ENCODE measurements around the gene RDH5. TPM values are rescaled to one million over a fixed set of nuclear protein-coding genes. Genes with fewer than 3 reads are reported as not detected.

RDH5 gene
- total RNA-seq, 2 experiments from 2014 or later = 2.1 to 2.6 TPM

- peak overlapping the region; percentile 80 for H3K4me3 Mint-ChIP-seq
- CTCF ChIA-PET = interaction anchor here (3.3 kb wide), 1 partner anchor 30 kb away, joined by 10 read pairs; no protein-coding TSS in a partner anchor
- peaks cover 14% of the 10 kb centered on the region for H3K4me1 Mint-ChIP-seq (ENCODE audit: low read depth)
- no peaks in the 10 kb centered on the region for H3K9me3 Mint-ChIP-seq
- DNase-seq = no peak
- H3K36me3 Mint-ChIP-seq (ENCODE audit: low read depth) = no peaks in the 10 kb centered on the region
- intact Hi-C loops (cut with micrococcal nuclease) = no loop called here
- H3K27ac Mint-ChIP-seq = no peak overlapping the region
- peaks cover 25% of the 10 kb centered on the region for H3K27me3 Mint-ChIP-seq (ENCODE audit: low read depth)
Observed at GRCh38 chr12:55707219-55707671, 12.9 kb upstream of the RDH5 start.

- H3K27ac Mint-ChIP-seq = no peak within 1 kb of the TSS
- H3K27me3 Mint-ChIP-seq (ENCODE audit: low read depth) = peaks cover 25% of the 10 kb centered on the region
- intact Hi-C loops (cut with micrococcal nuclease) = no loop called here
- H3K4me3 Mint-ChIP-seq = peak within 1 kb of the TSS; percentile 80
- H3K36me3 Mint-ChIP-seq (ENCODE audit: low read depth) = no peaks in the 10 kb centered on the region
- CTCF ChIA-PET = interaction anchor here (3.3 kb wide), 1 partner anchor 30 kb away, joined by 10 read pairs; no protein-coding TSS in a partner anchor
- DNase-seq = peak; percentile 65
- H3K4me1 Mint-ChIP-seq (ENCODE audit: low read depth) = peaks cover 14% of the 10 kb centered on the region
- H3K9me3 Mint-ChIP-seq = no peaks in the 10 kb centered on the region
Observed at GRCh38 chr12:55707841-55708694, 12.1 kb upstream of the RDH5 start, which contains the start of gene ITGA7. Gene ITGA7, minus strand, starts transcription at chr12:55707904. Its CDS starts 222 bp downstream, at chr12:55707682.

GRCh38 chr12:55708695-55709233 lies 11.4 kb upstream of the RDH5 start:
- CTCF ChIA-PET = no interaction called here
- peak overlapping the region; percentile 80 for H3K4me3 Mint-ChIP-seq
- H3K9me3 Mint-ChIP-seq = no peaks in the 10 kb centered on the region
- no peak for DNase-seq
- peaks cover 14% of the 10 kb centered on the region for H3K4me1 Mint-ChIP-seq (ENCODE audit: low read depth)
- no peak overlapping the region for H3K27ac Mint-ChIP-seq
- H3K27me3 Mint-ChIP-seq (ENCODE audit: low read depth) = peaks cover 25% of the 10 kb centered on the region
- intact Hi-C loops (cut with micrococcal nuclease) = no loop called here
- H3K36me3 Mint-ChIP-seq (ENCODE audit: low read depth) = no peaks in the 10 kb centered on the region

- intact Hi-C loops (cut with micrococcal nuclease) = no loop called here
Observed at GRCh38 chr12:55711786-55712553, 8.2 kb upstream of the RDH5 start.

GRCh38 chr12:55712700-55713415 lies 7.3 kb upstream of the RDH5 start:
- no peak overlapping the region for H3K4me3 Mint-ChIP-seq
- CTCF ChIA-PET = interaction anchor here (1.0 to 1.3 kb wide), 2 partner anchors 17 to 25 kb away, joined by 3 to 5 read pairs; no protein-coding TSS in a partner anchor
- H3K9me3 Mint-ChIP-seq = no peaks in the 10 kb centered on the region
- no peak for DNase-seq
- H3K36me3 Mint-ChIP-seq (ENCODE audit: low read depth) = peaks cover 3% of the 10 kb centered on the region
- peaks cover 28% of the 10 kb centered on the region for H3K4me1 Mint-ChIP-seq (ENCODE audit: low read depth)
- intact Hi-C loops (cut with micrococcal nuclease) = no loop called here
- H3K27ac Mint-ChIP-seq = no peak overlapping the region
- H3K27me3 Mint-ChIP-seq (ENCODE audit: low read depth) = peaks cover 16% of the 10 kb centered on the region

More at GRCh38 chr12:55711786-55712553, 8.2 kb upstream of the RDH5 start:
- no peak for DNase-seq
- Mint-ChIP-seq H3K27ac (no peak overlapping the region), H3K27me3 (ENCODE audit: low read depth) (peaks cover 20% of the 10 kb centered on the region), H3K4me3 (no peak overlapping the region), H3K9me3 (no peaks in the 10 kb centered on the region), H3K36me3 (ENCODE audit: low read depth) (peaks cover 3% of the 10 kb centered on the region), H3K4me1 (ENCODE audit: low read depth) (peaks cover 24% of the 10 kb centered on the region)
- CTCF ChIA-PET = interaction anchor here (0.8 to 1.3 kb wide), 2 partner anchors 25 to 26 kb away, joined by 3 to 5 read pairs; no protein-coding TSS in a partner anchor

GRCh38 chr12:55713721-55714120 lies 6.5 kb upstream of the RDH5 start:
- no peak overlapping the region for H3K4me3 Mint-ChIP-seq
- peaks cover 3% of the 10 kb centered on the region for H3K36me3 Mint-ChIP-seq (ENCODE audit: low read depth)
- H3K27me3 Mint-ChIP-seq (ENCODE audit: low read depth) = peaks cover 9% of the 10 kb centered on the region
- no peak overlapping the region for H3K27ac Mint-ChIP-seq
- peaks cover 32% of the 10 kb centered on the region for H3K4me1 Mint-ChIP-seq (ENCODE audit: low read depth)
- CTCF ChIA-PET = no interaction called here
- no peak for DNase-seq
- no peaks in the 10 kb centered on the region for H3K9me3 Mint-ChIP-seq
- intact Hi-C loops (cut with micrococcal nuclease) = no loop called here

- H3K36me3 Mint-ChIP-seq (ENCODE audit: low read depth) = peaks cover 3% of the 10 kb centered on the region
- CTCF ChIA-PET = interaction anchor here (0.6 to 3.5 kb wide), 6 partner anchors 10 to 114 kb away, joined by 3 to 32 read pairs (median 4); no protein-coding TSS in a partner anchor
- DNase-seq = no peak
- peaks cover 28% of the 10 kb centered on the region for H3K4me1 Mint-ChIP-seq (ENCODE audit: low read depth)
- H3K27me3 Mint-ChIP-seq (ENCODE audit: low read depth) = peaks cover 3% of the 10 kb centered on the region
- H3K9me3 Mint-ChIP-seq = no peaks in the 10 kb centered on the region
- peak overlapping the region; percentile 91 for H3K27ac Mint-ChIP-seq
- peak overlapping the region; percentile 92 for H3K4me3 Mint-ChIP-seq
- intact Hi-C loops (cut with micrococcal nuclease) = loop anchor here (5.0 kb wide), 1 partner anchor 728 kb away; no protein-coding TSS in a partner anchor
Observed at GRCh38 chr12:55715169-55715764, 4.9 kb upstream of the RDH5 start.

- Mint-ChIP-seq H3K4me1 (ENCODE audit: low read depth) (peaks cover 28% of the 10 kb centered on the region), H3K36me3 (ENCODE audit: low read depth) (peaks cover 3% of the 10 kb centered on the region), H3K27me3 (ENCODE audit: low read depth) (peaks cover 3% of the 10 kb centered on the region), H3K27ac (peak within 1 kb of the TSS; percentile 91), H3K9me3 (no peaks in the 10 kb centered on the region), H3K4me3 (peak within 1 kb of the TSS; percentile 92)
- intact Hi-C loops (cut with micrococcal nuclease) = loop anchor here (1.0 to 5.0 kb wide), 8 partner anchors 13 to 729 kb away; partner anchors contain the start of genes CD63, PA2G4, RPL41 and SARNP
- peak; percentile 96 for DNase-seq
- CTCF ChIA-PET = interaction anchor here (0.6 to 3.5 kb wide), 7 partner anchors 9 to 113 kb away, joined by 3 to 32 read pairs (median 4); no protein-coding TSS in a partner anchor
Observed at GRCh38 chr12:55715833-55716581, 4.2 kb upstream of the RDH5 start, which contains the start of gene BLOC1S1. Gene BLOC1S1, plus strand, starts transcription at chr12:55716046. Its CDS starts 6 bp downstream, at chr12:55716052.

- no peak for DNase-seq
- H3K9me3 Mint-ChIP-seq = no peaks in the 10 kb centered on the region
- H3K27ac Mint-ChIP-seq = peak overlapping the region; percentile 91
- H3K36me3 Mint-ChIP-seq (ENCODE audit: low read depth) = peaks cover 3% of the 10 kb centered on the region
- H3K4me1 Mint-ChIP-seq (ENCODE audit: low read depth) = peaks cover 28% of the 10 kb centered on the region
- peak overlapping the region; percentile 92 for H3K4me3 Mint-ChIP-seq
- intact Hi-C loops (cut with micrococcal nuclease) = loop anchor here (1.0 to 5.0 kb wide), 8 partner anchors 13 to 729 kb away; partner anchors contain the start of genes CD63, PA2G4, RPL41 and SARNP
- CTCF ChIA-PET = interaction anchor here (1.0 to 3.5 kb wide), 5 partner anchors 13 to 541 kb away, joined by 3 to 32 read pairs (median 7); partner anchors contain the start of genes ANKRD52 and CD63
- H3K27me3 Mint-ChIP-seq (ENCODE audit: low read depth) = peaks cover 3% of the 10 kb centered on the region
Observed at GRCh38 chr12:55716582-55716957, 3.6 kb upstream of the RDH5 start.

All from activated naive CD4-positive, alpha-beta T cell treated with anti-CD3 and anti-CD28 coated beads for 36 hours (primary cell).